ENCODE data around the gene STMP1. TPM values are rescaled to one million over a fixed set of nuclear protein-coding genes. Genes with fewer than 3 reads are reported as not detected.

The STMP1 gene
- total and polyA plus RNA-seq, 2 of the 8 experiments (the other 6 are each of a cell fraction or from before 2014, with no cell fraction given): 22.7 to 36.7 TPM

- TF ChIP-seq CHD7 (IDR thresholded peaks at IDR 0.05; ENCODE audit: insufficient replicate concordance, low read length): no peak
- TF ChIP-seq SUZ12 (IDR thresholded peaks at IDR 0.05; ENCODE audit: low read length): no peak
- peak; percentile 25; the same call in 1 of the 2 replicates for TF ChIP-seq SP1 (IDR thresholded peaks at IDR 0.05; ENCODE audit: low read depth, low read length)
- no peak for TF ChIP-seq CTBP2 (IDR thresholded peaks at IDR 0.05; ENCODE audit: borderline replicate concordance, insufficient read depth, insufficient read length, low read length)
- TF ChIP-seq POU5F1 (IDR thresholded peaks at IDR 0.05; ENCODE audit: low read depth, low read length): no peak
- peak; percentile 10; the same call in 1 of the 2 replicates for TF ChIP-seq TEAD4 (IDR thresholded peaks at IDR 0.05; ENCODE audit: low read depth, low read length)
- no peak for TF ChIP-seq KDM1A (IDR thresholded peaks at IDR 0.05; ENCODE audit: borderline replicate concordance, low read length)
- TF ChIP-seq JUND (IDR thresholded peaks at IDR 0.05; ENCODE audit: low read length): no peak
- no peak for TF ChIP-seq HDAC6 (IDR thresholded peaks at IDR 0.05; ENCODE audit: low read depth, low read length)
- no peak for TF ChIP-seq TAF7 (optimal IDR thresholded peaks at IDR 0.05; ENCODE audit: borderline replicate concordance, low read depth, low read length)
- no peak for TF ChIP-seq SIRT6 (IDR thresholded peaks at IDR 0.05; ENCODE audit: low read length)
Measured at GRCh38 chr7:135662373-135663114, at the start of gene STMP1 (continued).

Data from H1 (cell line).